ENCODE data around the gene PANK2.
"Not testable (repeated sequence)": the region's sequence is repeated elsewhere in the genome, so short reads cannot be mapped to it uniquely, and the experiment has no call there.

PANK2 gene

DNA sequence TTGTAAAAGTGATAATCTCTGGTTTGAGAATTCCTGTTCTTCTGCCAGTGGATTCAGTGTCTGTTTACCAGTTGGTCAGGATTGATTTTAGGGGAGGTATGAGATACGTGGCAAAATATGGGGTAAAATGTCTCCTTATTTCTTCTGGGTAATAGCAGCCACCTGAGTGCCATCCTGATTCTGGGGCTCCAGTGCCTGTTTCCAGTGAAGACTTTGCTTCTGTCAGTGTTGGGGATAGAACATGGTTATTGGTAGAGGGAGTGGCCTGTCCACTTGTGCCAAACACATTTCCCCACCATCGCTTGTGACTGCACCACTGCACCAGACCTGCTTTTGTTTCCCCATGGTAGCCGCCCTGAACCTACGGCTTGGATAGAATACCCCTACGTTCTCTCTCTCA, 15.7 kb downstream of the PANK2 start:
- Histone ChIP-seq H3K9ac (no peak overlapping the region), H3K27ac (no peak overlapping the region), H4K20me1 (ENCODE audit: insufficient read depth) (0 out of 2 replicates have a peak, but pooled peaks cover 12% of the 10 kb centered on the region), H3K36me3 (ENCODE audit: insufficient read depth) (no peaks in the 10 kb centered on the region), H3K4me1 (ENCODE audit: low read depth, poor library complexity, severe bottlenecking) (peaks cover 27% of the 10 kb centered on the region), H2AFZ (ENCODE audit: low read depth) (no peak overlapping the region), H3K79me2 (ENCODE audit: insufficient read depth, low read depth) (peaks cover 87% of the 10 kb centered on the region), H3K4me3 (IDR thresholded peaks at IDR 0.05; ENCODE audit: insufficient read depth, low read depth, low read length) (no peak overlapping the region), H3K27me3 (ENCODE audit: insufficient read depth, low read depth) (no peaks in the 10 kb centered on the region), H3K4me2 (no peak overlapping the region)
- TF ChIP-seq, protein P1, sequence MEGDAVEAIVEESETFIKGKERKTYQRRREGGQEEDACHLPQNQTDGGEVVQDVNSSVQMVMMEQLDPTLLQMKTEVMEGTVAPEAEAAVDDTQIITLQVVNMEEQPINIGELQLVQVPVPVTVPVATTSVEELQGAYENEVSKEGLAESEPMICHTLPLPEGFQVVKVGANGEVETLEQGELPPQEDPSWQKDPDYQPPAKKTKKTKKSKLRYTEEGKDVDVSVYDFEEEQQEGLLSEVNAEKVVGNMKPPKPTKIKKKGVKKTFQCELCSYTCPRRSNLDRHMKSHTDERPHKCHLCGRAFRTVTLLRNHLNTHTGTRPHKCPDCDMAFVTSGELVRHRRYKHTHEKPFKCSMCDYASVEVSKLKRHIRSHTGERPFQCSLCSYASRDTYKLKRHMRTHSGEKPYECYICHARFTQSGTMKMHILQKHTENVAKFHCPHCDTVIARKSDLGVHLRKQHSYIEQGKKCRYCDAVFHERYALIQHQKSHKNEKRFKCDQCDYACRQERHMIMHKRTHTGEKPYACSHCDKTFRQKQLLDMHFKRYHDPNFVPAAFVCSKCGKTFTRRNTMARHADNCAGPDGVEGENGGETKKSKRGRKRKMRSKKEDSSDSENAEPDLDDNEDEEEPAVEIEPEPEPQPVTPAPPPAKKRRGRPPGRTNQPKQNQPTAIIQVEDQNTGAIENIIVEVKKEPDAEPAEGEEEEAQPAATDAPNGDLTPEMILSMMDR (conservative IDR thresholded peaks at IDR 0.05; ENCODE audit: low read depth, low read length), result no peak

DNA sequence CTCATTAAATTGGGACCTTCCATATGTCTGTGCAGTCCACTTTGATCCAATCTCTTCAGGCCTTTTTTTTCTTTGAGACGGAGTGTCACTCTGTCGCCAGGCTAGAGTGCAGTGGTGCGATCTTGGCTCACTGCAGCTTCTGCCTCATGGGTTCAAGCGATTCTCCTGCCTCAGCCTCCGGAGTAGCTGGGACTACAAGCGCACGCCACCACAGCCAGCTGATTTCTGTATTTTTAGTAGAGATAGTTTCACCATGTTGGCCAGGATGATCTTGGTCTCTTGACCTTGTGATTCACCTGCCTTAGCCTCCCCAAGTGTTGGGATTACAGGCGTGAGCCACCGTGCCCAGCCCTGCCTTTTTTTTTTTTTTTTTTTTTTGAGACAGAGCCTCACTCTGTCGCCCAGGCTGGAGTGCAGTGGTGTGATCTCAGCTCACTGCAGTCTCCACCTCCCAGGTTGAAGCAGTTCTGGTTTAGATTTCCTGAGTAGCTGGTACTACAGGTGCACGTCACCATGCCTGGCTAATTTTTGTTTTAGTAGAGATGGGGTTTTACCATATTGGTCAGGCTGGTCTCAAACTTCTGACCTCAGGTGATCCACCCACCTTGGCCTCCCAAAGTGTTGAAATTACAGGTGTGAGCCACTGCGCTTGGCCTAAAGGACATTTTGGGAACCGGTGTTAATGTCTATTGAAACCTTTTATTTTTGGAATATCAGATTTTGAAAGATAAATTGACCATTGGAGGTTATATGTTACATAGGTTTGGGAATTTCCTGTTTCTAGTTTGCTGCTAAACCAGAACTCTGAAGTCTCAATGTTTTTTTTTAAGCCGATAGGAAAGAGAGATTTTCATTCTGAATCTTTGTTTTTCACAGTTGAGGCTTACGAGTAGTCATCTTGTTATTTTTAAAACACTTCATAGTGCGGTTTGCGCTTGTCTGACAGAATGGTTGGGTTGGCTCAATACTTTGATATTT, 17.8 kb downstream of the PANK2 start:
- H3K4me2 ChIP-seq; H3K36me3 ChIP-seq (ENCODE audit: insufficient read depth); H3K4me3 ChIP-seq (IDR thresholded peaks at IDR 0.05; ENCODE audit: insufficient read depth, low read depth, low read length); H3K9ac ChIP-seq; H3K27me3 ChIP-seq (ENCODE audit: insufficient read depth, low read depth); H3K27ac ChIP-seq; H2AFZ ChIP-seq (ENCODE audit: low read depth): not testable (repeated sequence)
- H3K79me2 ChIP-seq (ENCODE audit: insufficient read depth, low read depth), result peaks cover 70% of the 10 kb centered on the region
- H3K4me1 ChIP-seq (ENCODE audit: low read depth, poor library complexity, severe bottlenecking), result peaks cover 21% of the 10 kb centered on the region
- 0 out of 2 replicates have a peak, but pooled peaks cover 12% of the 10 kb centered on the region for H4K20me1 ChIP-seq (ENCODE audit: insufficient read depth)

DNA sequence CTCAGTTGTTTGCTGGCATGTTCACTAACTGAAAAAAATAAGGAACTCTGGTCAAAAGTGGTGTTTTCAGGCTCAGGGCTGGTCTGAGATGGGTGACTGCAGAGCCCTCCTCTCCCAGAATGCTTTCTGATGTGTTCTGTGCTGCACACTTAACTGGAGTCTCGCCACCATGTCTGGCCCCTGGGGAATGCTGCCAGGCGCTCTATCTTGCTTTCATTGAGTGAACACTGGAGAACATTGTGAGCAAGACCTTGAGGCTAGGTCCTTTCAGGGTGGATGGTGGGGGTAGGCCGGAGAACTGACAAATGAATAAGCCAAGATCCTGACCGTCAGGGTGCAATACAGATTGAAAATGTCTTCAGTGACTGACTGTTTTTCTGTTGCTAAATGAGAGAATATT, 19.5 kb downstream of the PANK2 start:
- 0 out of 2 replicates have a peak, but pooled peaks cover 12% of the 10 kb centered on the region for H4K20me1 ChIP-seq (ENCODE audit: insufficient read depth)
- TF ChIP-seq, protein P1 (conservative IDR thresholded peaks at IDR 0.05; ENCODE audit: low read depth, low read length), result no peak
- no peaks in the 10 kb centered on the region for H3K36me3 ChIP-seq (ENCODE audit: insufficient read depth)
- no peaks in the 10 kb centered on the region for H3K27me3 ChIP-seq (ENCODE audit: insufficient read depth, low read depth)
- no peak overlapping the region for H2AFZ ChIP-seq (ENCODE audit: low read depth)
- no peak overlapping the region for H3K4me2 ChIP-seq
- H3K4me1 ChIP-seq (ENCODE audit: low read depth, poor library complexity, severe bottlenecking), result peaks cover 21% of the 10 kb centered on the region
- no peak overlapping the region for H3K9ac ChIP-seq
- H3K4me3 ChIP-seq (IDR thresholded peaks at IDR 0.05; ENCODE audit: insufficient read depth, low read depth, low read length), result no peak overlapping the region
- no peak overlapping the region for H3K27ac ChIP-seq
- peaks cover 54% of the 10 kb centered on the region for H3K79me2 ChIP-seq (ENCODE audit: insufficient read depth, low read depth)

DNA sequence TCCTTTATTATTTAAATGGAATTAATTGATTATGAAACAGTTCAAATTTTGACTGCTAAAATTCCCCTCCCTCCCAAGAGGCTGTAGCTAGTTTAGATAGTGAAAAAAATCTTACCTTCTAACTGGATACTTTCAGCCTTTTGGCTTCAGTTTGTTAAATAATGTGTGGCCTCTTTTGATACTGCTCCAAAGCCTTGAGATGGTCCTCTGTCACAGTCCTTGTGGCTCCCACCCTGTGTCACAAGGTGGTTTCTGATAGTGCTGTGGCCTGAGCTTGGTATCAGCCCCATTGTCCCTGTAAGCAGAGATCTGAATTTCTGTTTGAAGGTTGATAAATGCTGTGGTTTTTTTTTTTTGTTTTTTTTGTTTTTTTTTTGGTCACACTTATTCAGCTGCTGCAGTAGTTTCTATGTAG, 20.8 kb downstream of the PANK2 start:
- H3K36me3 ChIP-seq (ENCODE audit: insufficient read depth), result no peaks in the 10 kb centered on the region
- 0 out of 2 replicates have a peak, but pooled peaks cover 4% of the 10 kb centered on the region for H4K20me1 ChIP-seq (ENCODE audit: insufficient read depth)
- H3K4me1 ChIP-seq (ENCODE audit: low read depth, poor library complexity, severe bottlenecking), result peaks cover 21% of the 10 kb centered on the region
- no peak overlapping the region for H3K9ac ChIP-seq
- H2AFZ ChIP-seq (ENCODE audit: low read depth), result no peak overlapping the region
- H3K4me2 ChIP-seq, result peak overlapping the region; percentile 21
- H3K4me3 ChIP-seq (IDR thresholded peaks at IDR 0.05; ENCODE audit: insufficient read depth, low read depth, low read length), result no peak overlapping the region
- peaks cover 41% of the 10 kb centered on the region for H3K79me2 ChIP-seq (ENCODE audit: insufficient read depth, low read depth)
- H3K27ac ChIP-seq, result peak overlapping the region; percentile 52; the same call in 1 of the 2 replicates
- TF ChIP-seq, protein P1 (conservative IDR thresholded peaks at IDR 0.05; ENCODE audit: low read depth, low read length), result no peak
- no peaks in the 10 kb centered on the region for H3K27me3 ChIP-seq (ENCODE audit: insufficient read depth, low read depth)
